Loucy (cell line): ENCODE data around the gene WIPF2.

Experiments used
- H2AFZ ChIP-seq: fragments of 200-600 bp; sonication (generic); 2 replicates; pipeline ENCODE4 v1.6.0; 2016; ENCODE audit warnings: antibody characterized with exemption, mild to moderate bottlenecking, low read length, moderate library complexity
- H3F3A ChIP-seq: fragments of 200-600 bp; 2 replicates; pipeline ENCODE4 v1.6.0; 2016; ENCODE audit warnings: antibody characterized with exemption, low read depth, mild to moderate bottlenecking
- H3K27me3 ChIP-seq: fragments of 200-600 bp; sonication (generic); 2 replicates; pipeline ENCODE4 v1.6.1; 2014; ENCODE audit warnings: low read length, mild to moderate bottlenecking; ENCODE audit not compliant: insufficient read depth, poor library complexity, severe bottlenecking
- H3K36me3 ChIP-seq: fragments of 200-600 bp; sonication (generic); 2 replicates; pipeline ENCODE4 v1.6.1; 2016; ENCODE audit warnings: low read length; ENCODE audit not compliant: insufficient read depth
- H3K4me1 ChIP-seq: fragments of 200-600 bp; sonication (generic); 2 replicates; pipeline ENCODE4 v1.5.1; 2014; ENCODE audit warnings: low read length, mild to moderate bottlenecking; ENCODE audit not compliant: insufficient read depth, poor library complexity, severe bottlenecking
- H3K4me2 ChIP-seq: fragments of 200-600 bp; sonication (generic); 2 replicates; pipeline ENCODE4 v1.6.0; 2014; ENCODE audit warnings: antibody characterized with exemption, low read length, low read depth, mild to moderate bottlenecking; ENCODE audit not compliant: poor library complexity, severe bottlenecking
- H3K4me3 ChIP-seq: fragments of 200-600 bp; sonication (generic); 2 replicates; pipeline ENCODE4 v1.5.1; 2014; ENCODE audit warnings: low read length, mild to moderate bottlenecking, mixed read lengths; ENCODE audit not compliant: poor library complexity, severe bottlenecking
- H3K79me2 ChIP-seq: fragments of 200-600 bp; sonication (generic); 2 replicates; pipeline ENCODE4 v1.6.1; 2014; ENCODE audit warnings: low read length; ENCODE audit not compliant: insufficient read depth
- H3K9ac ChIP-seq: fragments of 200-600 bp; sonication (generic); 2 replicates; pipeline ENCODE4 v1.6.0; 2014; ENCODE audit warnings: mild to moderate bottlenecking, low read depth, low read length, moderate library complexity; ENCODE audit not compliant: poor library complexity, severe bottlenecking
- H3K9me2 ChIP-seq: fragments of 200-600 bp; sonication (generic); replicated peaks from 2 replicates; pipeline ENCODE4 v1.6.1; 2016; ENCODE audit warnings: low read depth, low read length, mixed read lengths
- H3K9me3 ChIP-seq: fragments of 200-600 bp; sonication (generic); 2 replicates; pipeline ENCODE4 v1.6.1; 2014; ENCODE audit warnings: mild to moderate bottlenecking, antibody characterized with exemption, low read length, low read depth; ENCODE audit not compliant: insufficient read depth
- H4K20me1 ChIP-seq: fragments of 200-600 bp; sonication (generic); 2 replicates; pipeline ENCODE4 v1.6.0; 2014; ENCODE audit warnings: antibody characterized with exemption, low read length, mild to moderate bottlenecking; ENCODE audit not compliant: insufficient read depth, poor library complexity, severe bottlenecking
- EZH2phosphoT487 ChIP-seq: fragments of 200-600 bp; IDR thresholded peaks from 2 replicates; pipeline ENCODE4 v1.6.1; 2018; ENCODE audit warnings: antibody characterized with exemption, mild to moderate bottlenecking, moderate library complexity, borderline replicate concordance
- TF ChIP-seq, protein P1 (sequence below): fragments of 200-600 bp; sonication (generic); conservative IDR thresholded peaks from 2 replicates; pipeline ENCODE4 v1.5.1; 2014; ENCODE audit warnings: mild to moderate bottlenecking, antibody characterized with exemption, low read length

The WIPF2 gene, protein sequence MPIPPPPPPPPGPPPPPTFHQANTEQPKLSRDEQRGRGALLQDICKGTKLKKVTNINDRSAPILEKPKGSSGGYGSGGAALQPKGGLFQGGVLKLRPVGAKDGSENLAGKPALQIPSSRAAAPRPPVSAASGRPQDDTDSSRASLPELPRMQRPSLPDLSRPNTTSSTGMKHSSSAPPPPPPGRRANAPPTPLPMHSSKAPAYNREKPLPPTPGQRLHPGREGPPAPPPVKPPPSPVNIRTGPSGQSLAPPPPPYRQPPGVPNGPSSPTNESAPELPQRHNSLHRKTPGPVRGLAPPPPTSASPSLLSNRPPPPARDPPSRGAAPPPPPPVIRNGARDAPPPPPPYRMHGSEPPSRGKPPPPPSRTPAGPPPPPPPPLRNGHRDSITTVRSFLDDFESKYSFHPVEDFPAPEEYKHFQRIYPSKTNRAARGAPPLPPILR

DNA sequence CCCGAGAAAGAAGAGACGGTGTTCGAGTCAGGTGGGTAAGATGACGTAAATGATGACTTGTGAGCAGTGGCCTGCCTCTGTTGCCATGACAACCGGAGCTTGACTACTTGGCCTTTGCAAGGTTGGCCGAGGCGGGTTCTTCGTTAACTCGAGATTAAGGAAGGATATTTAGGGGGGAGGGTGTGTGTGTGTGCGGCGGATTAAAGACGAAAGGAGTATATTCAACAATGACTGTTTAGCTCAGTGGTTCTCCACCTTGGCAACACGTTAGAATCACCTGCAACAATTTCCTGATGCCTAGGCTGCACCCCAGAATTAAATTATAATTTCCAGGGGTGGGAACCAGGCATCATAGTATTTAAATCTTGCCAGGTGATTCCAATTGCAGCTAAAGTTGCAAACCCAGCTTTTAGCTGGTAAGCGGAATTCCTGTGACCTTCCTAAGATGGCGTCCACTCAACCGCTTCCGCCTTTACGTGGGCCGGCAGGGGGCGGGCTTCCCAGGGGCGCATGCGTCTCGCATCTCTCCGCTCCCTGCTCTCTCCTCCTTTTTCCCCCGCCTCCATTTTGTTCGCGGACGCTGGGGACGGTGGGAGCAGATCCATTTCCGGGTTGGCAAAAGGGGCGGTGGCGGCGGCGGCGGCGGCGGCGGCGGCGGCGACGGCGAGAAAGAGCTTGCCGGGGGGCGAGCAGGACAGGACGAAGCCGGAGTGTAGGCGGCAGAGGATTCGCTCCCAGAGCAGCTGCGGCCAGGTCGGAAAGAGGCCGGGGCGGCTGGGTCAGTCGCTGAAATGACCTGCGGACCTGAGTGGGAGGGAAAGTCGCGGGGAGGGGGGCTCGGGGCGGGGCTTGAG is at the start of gene WIPF2:
WIPF2 (plus strand) TSS at position 565 of the 854 bp plus-strand sequence. CDS start 37,156 bp downstream, outside the sequence.
- peak within 1 kb of the TSS; percentile 92 for H3K4me3 ChIP-seq
- peaks cover 20% of the 10 kb centered on the region for H3K4me1 ChIP-seq
- peaks cover 33% of the 10 kb centered on the region for H3K79me2 ChIP-seq
- H3K9me3 ChIP-seq, result no peaks in the 10 kb centered on the region
- peak within 1 kb of the TSS; percentile 95 for H2AFZ ChIP-seq
- no peaks in the 10 kb centered on the region for H3K27me3 ChIP-seq
- no peaks in the 10 kb centered on the region for H3K36me3 ChIP-seq
- peak within 1 kb of the TSS; percentile 84 for H3K9ac ChIP-seq
- no peaks in the 10 kb centered on the region for H4K20me1 ChIP-seq
- no peaks in the 10 kb centered on the region for H3K9me2 ChIP-seq
- no peaks in the 10 kb centered on the region for H3F3A ChIP-seq
- TF ChIP-seq, protein P1, sequence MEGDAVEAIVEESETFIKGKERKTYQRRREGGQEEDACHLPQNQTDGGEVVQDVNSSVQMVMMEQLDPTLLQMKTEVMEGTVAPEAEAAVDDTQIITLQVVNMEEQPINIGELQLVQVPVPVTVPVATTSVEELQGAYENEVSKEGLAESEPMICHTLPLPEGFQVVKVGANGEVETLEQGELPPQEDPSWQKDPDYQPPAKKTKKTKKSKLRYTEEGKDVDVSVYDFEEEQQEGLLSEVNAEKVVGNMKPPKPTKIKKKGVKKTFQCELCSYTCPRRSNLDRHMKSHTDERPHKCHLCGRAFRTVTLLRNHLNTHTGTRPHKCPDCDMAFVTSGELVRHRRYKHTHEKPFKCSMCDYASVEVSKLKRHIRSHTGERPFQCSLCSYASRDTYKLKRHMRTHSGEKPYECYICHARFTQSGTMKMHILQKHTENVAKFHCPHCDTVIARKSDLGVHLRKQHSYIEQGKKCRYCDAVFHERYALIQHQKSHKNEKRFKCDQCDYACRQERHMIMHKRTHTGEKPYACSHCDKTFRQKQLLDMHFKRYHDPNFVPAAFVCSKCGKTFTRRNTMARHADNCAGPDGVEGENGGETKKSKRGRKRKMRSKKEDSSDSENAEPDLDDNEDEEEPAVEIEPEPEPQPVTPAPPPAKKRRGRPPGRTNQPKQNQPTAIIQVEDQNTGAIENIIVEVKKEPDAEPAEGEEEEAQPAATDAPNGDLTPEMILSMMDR, result peak; percentile 39
- no peak for TF ChIP-seq EZH2phosphoT487
- H3K4me2 ChIP-seq, result peak within 1 kb of the TSS; percentile 98

DNA sequence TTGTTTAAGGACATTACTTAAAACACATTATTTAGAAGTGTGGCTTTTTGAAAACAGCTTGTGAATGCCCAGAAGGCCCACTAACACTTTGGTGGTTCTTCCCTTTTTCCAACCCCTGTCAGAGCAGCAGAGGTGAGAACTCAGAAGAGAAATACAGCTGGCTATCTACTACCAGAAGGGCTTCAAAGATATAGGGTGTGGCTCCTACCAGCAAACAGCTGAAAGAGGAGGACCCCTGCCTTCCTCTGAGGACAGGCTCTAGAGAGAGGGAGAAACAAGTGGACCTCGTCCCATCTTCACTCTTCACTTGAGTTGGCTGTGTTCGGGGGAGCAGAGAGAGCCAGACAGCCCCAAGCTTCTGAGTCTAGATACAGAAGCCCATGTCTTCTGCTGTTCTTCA is 48.8 kb upstream of the WIPF2 start:
- H2AFZ ChIP-seq, result no peak overlapping the region
- H3F3A ChIP-seq, result no peaks in the 10 kb centered on the region
- TF ChIP-seq, protein P1, result no peak
- TF ChIP-seq EZH2phosphoT487, result no peak
- no peak overlapping the region for H3K4me3 ChIP-seq
- H3K79me2 ChIP-seq, result peaks cover 6% of the 10 kb centered on the region; the same call in 1 of the 2 replicates
- H4K20me1 ChIP-seq, result no peaks in the 10 kb centered on the region
- H3K27me3 ChIP-seq, result no peaks in the 10 kb centered on the region
- peaks cover 81% of the 10 kb centered on the region for H3K36me3 ChIP-seq
- H3K9ac ChIP-seq, result no peak overlapping the region
- H3K9me3 ChIP-seq, result no peaks in the 10 kb centered on the region
- H3K9me2 ChIP-seq, result no peaks in the 10 kb centered on the region
- no peaks in the 10 kb centered on the region for H3K4me1 ChIP-seq
- no peak overlapping the region for H3K4me2 ChIP-seq

DNA sequence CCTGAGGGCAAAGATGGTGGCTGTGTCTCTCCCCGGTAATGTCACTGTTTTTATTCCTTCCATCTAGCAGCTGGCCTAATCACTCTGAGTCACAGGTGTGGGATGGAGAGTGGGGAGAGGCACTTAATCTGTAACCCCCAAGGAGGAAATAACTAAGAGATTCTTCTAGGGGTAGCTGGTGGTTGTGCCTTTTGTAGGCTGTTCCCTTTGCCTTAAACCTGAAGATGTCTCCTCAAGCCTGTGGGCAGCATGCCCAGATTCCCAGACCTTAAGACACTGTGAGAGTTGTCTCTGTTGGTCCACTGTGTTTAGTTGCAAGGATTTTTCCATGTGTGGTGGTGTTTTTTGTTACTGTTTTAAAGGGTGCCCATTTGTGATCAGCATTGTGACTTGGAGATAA is 47.4 kb upstream of the WIPF2 start:
- no peak overlapping the region for H3K4me3 ChIP-seq
- no peaks in the 10 kb centered on the region for H4K20me1 ChIP-seq
- H3K27me3 ChIP-seq, result no peaks in the 10 kb centered on the region
- TF ChIP-seq, protein P1, result no peak
- no peak for TF ChIP-seq EZH2phosphoT487
- no peak overlapping the region for H3K9ac ChIP-seq
- H3K4me1 ChIP-seq, result no peaks in the 10 kb centered on the region
- H3K9me3 ChIP-seq, result no peaks in the 10 kb centered on the region
- no peaks in the 10 kb centered on the region for H3K79me2 ChIP-seq
- H3K9me2 ChIP-seq, result no peaks in the 10 kb centered on the region
- H2AFZ ChIP-seq, result no peak overlapping the region
- H3K36me3 ChIP-seq, result peaks cover 80% of the 10 kb centered on the region
- H3F3A ChIP-seq, result no peaks in the 10 kb centered on the region
- H3K4me2 ChIP-seq, result no peak overlapping the region
